HepG2 (cell line): ENCODE results near the gene FAM168A. TPM values are rescaled to one million over a fixed set of nuclear protein-coding genes. Genes with fewer than 3 reads are reported as not detected.

Experiments
- ATAC-seq: fragments of 200-7000 bp; cut with Tn5 transposase; 3 replicates; pipeline ENCODE4 v1.9.1; 2020; ENCODE audit warnings: mild to moderate bottlenecking, moderate library complexity
- BruUV-seq: library from RNA; stranded (reverse); fragments of 400-500 nt; replicated peaks from 2 replicates; lab custom pipeline; 2021; lab: Mats Ljungman, UMichigan
- CTCF ChIA-PET: fragments of 300-600 bp; formaldehyde crosslinking; extraction: SDS; loops from one replicate; lab custom pipeline; 2021; ENCODE audit warnings: low total read pairs, inconsistent platforms, low intra/inter-chr PET ratio; lab: Yijun Ruan, JAX
- POLR2A ChIA-PET: fragments of 350-600 bp; sonication (Branson Sonifier 250); formaldehyde crosslinking; loops from one replicate; lab custom pipeline; 2020; ENCODE audit warnings: antibody characterized with exemption, inconsistent platforms; lab: Yijun Ruan, JAX
- DNase-seq: peaks from one replicate; pipeline ENCODE4 v3.0.0-alpha.2; 2015; ENCODE audit warnings: low spot score
- FAIRE-seq: peaks from 3 replicates; lab custom pipeline; 2011; peaks lifted over from hg19 to GRCh38; lab: Jason Lieb, UNC
- H2AFZ ChIP-seq: one replicate; pipeline ENCODE4 v1.6.1; 2011; ENCODE audit warnings: low read length, inconsistent platforms
- H3K27ac ChIP-seq: fragments of 300-600 bp; 3 replicates; pipeline ENCODE4 v1.8.0; 2011; ENCODE audit warnings: mixed run types, mild to moderate bottlenecking, mixed read lengths, low read length, inconsistent platforms; ENCODE audit not compliant: insufficient read depth; ENCODE audit errors: extremely low read length
- H3K27me3 ChIP-seq, 2 experiments: fragments of 200-600 bp in 1 of 2; 2 replicates in 1 of 2; 3 replicates in 1 of 2; pipeline versions ENCODE4 v1.6.0 to v1.8.0; 2011; ENCODE audit warnings: low read length in 2 of 2, mild to moderate bottlenecking in 2 of 2, moderate library complexity in 2 of 2, inconsistent platforms in 1 of 2; ENCODE audit not compliant: insufficient read depth in 2 of 2, control insufficient read depth in 1 of 2
- H3K36me3 ChIP-seq, 2 experiments: fragments of 200-600 bp in 1 of 2; replicated peaks in 1 of 2; 2 replicates in 1 of 2; 3 replicates in 1 of 2; pipeline versions ENCODE4 v1.5.1 to v1.8.0; 2011; ENCODE audit warnings: low read length in 2 of 2, inconsistent platforms in 1 of 2; ENCODE audit not compliant: insufficient read depth in 2 of 2, control insufficient read depth in 1 of 2
- H3K4me1 ChIP-seq: 2 replicates; pipeline ENCODE4 v1.5.1; 2012; ENCODE audit warnings: low read length, inconsistent platforms; ENCODE audit not compliant: insufficient read depth
- H3K4me2 ChIP-seq: 2 replicates; pipeline ENCODE4 v1.6.0; 2011; ENCODE audit warnings: low read depth, low read length, inconsistent platforms
- H3K4me3 ChIP-seq, 3 experiments: fragments of 200-600 bp in 1 of 3; sonication (generic), shearing (Covaris generic) in 1 of 3; replicated peaks in 1 of 3; 2 replicates each; pipeline ENCODE4 v1.5.1; 2011 to 2016; ENCODE audit warnings: low read length in 3 of 3, inconsistent platforms in 2 of 3, low read depth in 2 of 3, mild to moderate bottlenecking in 2 of 3, control low read depth in 1 of 3, mixed read lengths in 1 of 3; ENCODE audit not compliant: insufficient read depth in 1 of 3
- H3K79me2 ChIP-seq: one replicate; pipeline ENCODE4 v1.6.1; 2011; ENCODE audit warnings: low read length, inconsistent platforms; ENCODE audit not compliant: insufficient read depth
- H3K9ac ChIP-seq: 2 replicates; pipeline ENCODE4 v1.6.0; 2011; ENCODE audit warnings: mild to moderate bottlenecking, low read depth, low read length, inconsistent platforms; ENCODE audit not compliant: insufficient read depth
- H3K9me3 ChIP-seq: 2 replicates; pipeline ENCODE4 v1.5.1; 2012; ENCODE audit warnings: mild to moderate bottlenecking, low read length
- H4K20me1 ChIP-seq: 2 replicates; pipeline ENCODE4 v1.6.0; 2011; ENCODE audit warnings: inconsistent platforms, mild to moderate bottlenecking, low read length, moderate library complexity; ENCODE audit not compliant: insufficient read depth
- BATF2 ChIP-seq: sonication (generic); formaldehyde crosslinking; IDR thresholded peaks from 2 replicates; pipeline ENCODE4 v1.8.0; 2022; ENCODE audit warnings: mild to moderate bottlenecking, missing genetic modification reagents, moderate library complexity
- E2F2 ChIP-seq: sonication (generic); formaldehyde crosslinking; IDR thresholded peaks from 2 replicates; pipeline ENCODE4 v1.4.0; 2020; ENCODE audit warnings: missing genetic modification reagents, borderline replicate concordance
- FOXO4 ChIP-seq: sonication (generic); formaldehyde crosslinking; conservative IDR thresholded peaks from 2 replicates; pipeline ENCODE4 v1.8.1; 2023; ENCODE audit warnings: missing genetic modification reagents
- GATAD1 ChIP-seq: IDR thresholded peaks from 2 replicates; pipeline ENCODE4 v1.6.1; 2016; ENCODE audit warnings: missing genetic modification reagents, missing compliant biosample characterization
- IRX3 ChIP-seq: sonication (generic); formaldehyde crosslinking; IDR thresholded peaks from 2 replicates; pipeline ENCODE4 v1.8.1; 2023; ENCODE audit warnings: mild to moderate bottlenecking, low read depth, missing genetic modification reagents, borderline replicate concordance
- MTF2 ChIP-seq: sonication (generic); formaldehyde crosslinking; IDR thresholded peaks from 2 replicates; pipeline ENCODE4 v1.5.0; 2020; ENCODE audit warnings: missing genetic modification reagents, borderline replicate concordance
- NR2F6 ChIP-seq, 2 experiments: IDR thresholded peaks; 2 replicates each; pipeline ENCODE4 v1.6.1; 2016; ENCODE audit warnings: antibody characterized with exemption in 1 of 2, mild to moderate bottlenecking in 1 of 2
- RFXANK ChIP-seq: IDR thresholded peaks from 2 replicates; pipeline ENCODE4 v1.6.1; 2016
- SP5 ChIP-seq: IDR thresholded peaks from 2 replicates; pipeline ENCODE4 v1.6.1; 2016; ENCODE audit warnings: low read depth, borderline replicate concordance
- TOE1 ChIP-seq: sonication (generic); formaldehyde crosslinking; IDR thresholded peaks from 2 replicates; pipeline ENCODE4 v1.4.0; 2020; ENCODE audit warnings: mild to moderate bottlenecking, missing genetic modification reagents
- WIZ ChIP-seq: sonication (generic); formaldehyde crosslinking; IDR thresholded peaks from 2 replicates; pipeline ENCODE4 v1.5.1; 2020; ENCODE audit warnings: mild to moderate bottlenecking, missing genetic modification reagents
- ZNF143 ChIP-seq: sonication (generic); formaldehyde crosslinking; IDR thresholded peaks from 2 replicates; pipeline ENCODE4 v1.4.0; 2020; ENCODE audit warnings: missing genetic modification reagents
- ZNF383 ChIP-seq: sonication (generic); formaldehyde crosslinking; IDR thresholded peaks from 2 replicates; pipeline ENCODE4 v1.4.0; 2020; ENCODE audit warnings: missing genetic modification reagents, mild to moderate bottlenecking, borderline replicate concordance
- ZNF598 ChIP-seq: sonication (generic); formaldehyde crosslinking; IDR thresholded peaks from 2 replicates; pipeline ENCODE4 v1.5.1; 2020; ENCODE audit warnings: mild to moderate bottlenecking, missing genetic modification reagents, borderline replicate concordance
- ZNF773 ChIP-seq: sonication (generic); formaldehyde crosslinking; IDR thresholded peaks from 2 replicates; pipeline ENCODE4 v1.4.0; 2020; ENCODE audit warnings: missing genetic modification reagents, borderline replicate concordance
- ZNF776 ChIP-seq: sonication (generic); formaldehyde crosslinking; IDR thresholded peaks from 2 replicates; pipeline ENCODE4 v1.4.0; 2020; ENCODE audit warnings: mild to moderate bottlenecking, missing genetic modification reagents
- WGBS: methylation state at CpG from one replicate; pipeline ENCODE4 v1.1.6; 2017; ENCODE audit warnings: low lambda C conversion rate; 5-methylcytosine and 5-hydroxymethylcytosine counted together
- in situ Hi-C: cut with HindIII; loops from 2 replicates; pipeline ENCODE4 v1.10.0; 2017; ENCODE audit warnings: low pct_unique_long_range_greater_than_20kb; ENCODE audit not compliant: extremely low pct_ligation_motif_present
- intact Hi-C: fragments of 100-400 bp; cut with micrococcal nuclease; formaldehyde crosslinking; loops from one replicate; pipeline ENCODE4 v1.10.0; 2022; ENCODE audit not compliant: unreplicated experiment
- polyA plus RNA-seq, 8 experiments: library from polyadenylated mRNA; depleted of rRNA in 3 of 8; stranded (reverse) in 7 of 8; unstranded in 1 of 8; fragments of >200 nt; fragmentation: Illumina TruSeq in 4 of 8; extraction: Trizol in 4 of 8; gene quantifications; 2 replicates each; pipeline versions ENCODE4 v1.2.1 to v1.2.3, GENCODE V29; 2011 to 2016; ENCODE audit warnings: low read depth in 4 of 8, missing spikeins in 1 of 8, mixed read lengths in 1 of 8; ENCODE audit not compliant: insufficient read depth in 1 of 8
- total RNA-seq, 5 experiments: library from RNA; depleted of rRNA; stranded (reverse); fragments of >200 nt; fragmentation: Illumina TruSeq; extraction: Trizol; gene quantifications; 2 replicates each; pipeline ENCODE4 v1.2.3, GENCODE V29; 2016; ENCODE audit warnings: low read depth in 1 of 5

FAM168A gene
- total and polyA plus RNA-seq, 2 of the 13 experiments (the other 11 are each of a cell fraction or from before 2014, with no cell fraction given), result 13.9 to 15.8 TPM

- 88% methylated on average over 14 of the region's 21 CpGs for WGBS
- intact Hi-C loops, result no loop called here
- CTCF ChIA-PET, result no interaction called here
These were observed 210.2 kb downstream of the FAM168A start for GRCh38 chr11:73387594-73388264.

GRCh38 chr11:73386546-73386945 lies 211.4 kb downstream of the FAM168A start:
- FAIRE-seq (no peak), ATAC-seq (no peak), DNase-seq (no peak)
- Histone ChIP-seq H3K4me2 (no peak overlapping the region), H3K9ac (no peak overlapping the region), H3K4me3 (no peak overlapping the region), H2AFZ (no peak overlapping the region), H3K79me2 (peaks cover 8% of the 10 kb centered on the region), H4K20me1 (no peaks in the 10 kb centered on the region), H3K9me3 (no peaks in the 10 kb centered on the region), H3K4me1 (peaks cover 16% of the 10 kb centered on the region), H3K36me3 (0 out of 5 replicates have a peak, but pooled peaks cover 0 to 3% of the 10 kb centered on the region in 2 experiments), H3K27me3 (no peaks in the 10 kb centered on the region), H3K27ac (no peak overlapping the region)
- in situ Hi-C loops (no loop called here), intact Hi-C loops (no loop called here)
- 100% methylated on average over 6 of the region's 8 CpGs for WGBS
- no TSS peak for BruUV-seq
- ChIA-PET POLR2A (no interaction called here), CTCF (no interaction called here)
- no peak for TF ChIP-seq TOE1
- TF ChIP-seq MTF2, result no peak
- no peak for TF ChIP-seq BATF2
- TF ChIP-seq ZNF598 (CRISPR knock-in tag), result no peak
- TF ChIP-seq ZNF773 (CRISPR knock-in tag), result no peak
- TF ChIP-seq FOXO4 (CRISPR knock-in tag), result no peak
- no peak for TF ChIP-seq WIZ
- TF ChIP-seq NR2F6 (IDR thresholded peaks at IDR 0.05), result no peak
- no peak for TF ChIP-seq NR2F6 (CRISPR knock-in tag; IDR thresholded peaks at IDR 0.05)
- TF ChIP-seq ZNF776 (CRISPR knock-in tag), result no peak
- no peak for TF ChIP-seq IRX3 (CRISPR knock-in tag)
- no peak for TF ChIP-seq ZNF383 (CRISPR knock-in tag)

More at GRCh38 chr11:73387594-73388264, 210.2 kb downstream of the FAM168A start:
- in situ Hi-C loops, result no loop called here
- ATAC-seq (no peak), FAIRE-seq (no peak), DNase-seq (no peak)
- POLR2A ChIA-PET, result no interaction called here
- Histone ChIP-seq H3K4me3 (no peak overlapping the region), H3K9me3 (no peaks in the 10 kb centered on the region), H3K27ac (no peak overlapping the region), H3K27me3 (no peaks in the 10 kb centered on the region), H3K79me2 (peaks cover 8% of the 10 kb centered on the region), H3K36me3 (0 out of 5 replicates have a peak, but pooled peaks cover 0 to 6% of the 10 kb centered on the region in 2 experiments), H3K4me2 (no peak overlapping the region)
- no TSS peak for BruUV-seq
- no peak for TF ChIP-seq ZNF143 (CRISPR knock-in tag)
- no peak for TF ChIP-seq E2F2 (CRISPR knock-in tag)
- TF ChIP-seq RFXANK, result no peak
- TF ChIP-seq GATAD1 (CRISPR knock-in tag), result no peak
- no peak for TF ChIP-seq SP5 (CRISPR knock-in tag)
- TF ChIP-seq, all 625 proteins: peak for 0
- no peak overlapping the region for H3K9ac ChIP-seq
- no peaks in the 10 kb centered on the region for H4K20me1 ChIP-seq
- peaks cover 16% of the 10 kb centered on the region for H3K4me1 ChIP-seq
- H2AFZ ChIP-seq, result no peak overlapping the region
